Measurements from ENCODE around the gene ULBP1. TPM values are rescaled to one million over a fixed set of nuclear protein-coding genes. Genes with fewer than 3 reads are reported as not detected.
"Not testable (repeated sequence)": the region's sequence is repeated elsewhere in the genome, so short reads cannot be mapped to it uniquely, and the experiment has no call there.

The ULBP1 gene
- total RNA-seq, 1 donor from 2014 or later: 9.3 TPM

DNA sequence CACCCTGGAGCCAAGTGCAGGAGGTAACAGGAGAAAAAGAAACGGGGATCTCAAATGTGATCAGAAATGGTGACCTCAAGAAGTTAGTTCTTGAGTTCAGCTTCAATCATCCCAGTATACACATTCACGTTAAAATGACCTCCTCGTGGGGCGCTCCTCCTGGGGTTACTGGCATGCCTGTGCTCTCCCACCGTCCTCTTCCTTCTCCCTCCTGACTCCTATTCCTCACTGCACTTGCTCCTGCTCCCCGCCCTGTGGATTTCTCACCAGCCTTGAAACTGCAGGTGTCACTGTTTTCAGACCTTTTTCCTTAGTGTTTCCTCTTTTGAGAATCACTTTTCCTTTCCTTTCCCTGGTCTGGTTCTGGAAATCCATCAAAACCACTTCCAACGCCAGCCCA lies 17.1 kb upstream of the ULBP1 start:
- peaks cover 25% of the 10 kb centered on the region for H3K27me3 Mint-ChIP-seq (ENCODE audit: unreplicated experiment)
- DNase-seq: not testable (repeated sequence)

DNA sequence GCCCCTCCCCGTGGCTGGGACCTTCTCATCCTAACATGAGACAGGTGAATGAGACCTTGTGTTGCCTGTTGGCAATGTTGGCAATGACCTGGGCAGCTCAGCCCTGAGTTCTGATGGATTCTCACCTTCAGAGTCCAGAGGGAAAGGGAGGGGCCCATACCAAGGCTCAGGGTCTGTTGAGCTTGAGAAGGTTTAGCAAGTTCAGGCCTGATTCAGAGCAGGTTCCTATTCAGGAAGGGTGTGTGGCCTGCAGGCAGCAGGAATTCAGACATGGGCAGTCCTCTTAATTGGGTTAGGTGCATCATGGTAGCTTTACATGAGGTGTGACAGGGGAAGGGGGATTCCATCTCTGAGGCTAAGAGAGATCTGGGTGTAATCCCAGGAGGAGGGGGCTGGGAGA lies 16.2 kb upstream of the ULBP1 start:
- peaks cover 23% of the 10 kb centered on the region for H3K27me3 Mint-ChIP-seq (ENCODE audit: unreplicated experiment)
- H3K4me1 Mint-ChIP-seq (ENCODE audit: low read depth, unreplicated experiment); DNase-seq; H3K27ac Mint-ChIP-seq (ENCODE audit: unreplicated experiment); H3K9me3 Mint-ChIP-seq (ENCODE audit: unreplicated experiment); H3K4me3 Mint-ChIP-seq (ENCODE audit: unreplicated experiment); H3K36me3 Mint-ChIP-seq (ENCODE audit: unreplicated experiment): not testable (repeated sequence)

More for the DNA sequence above, 17.1 kb upstream of the ULBP1 start:
- H3K4me1 Mint-ChIP-seq (ENCODE audit: low read depth, unreplicated experiment); H3K9me3 Mint-ChIP-seq (ENCODE audit: unreplicated experiment); H3K27ac Mint-ChIP-seq (ENCODE audit: unreplicated experiment); H3K36me3 Mint-ChIP-seq (ENCODE audit: unreplicated experiment); H3K4me3 Mint-ChIP-seq (ENCODE audit: unreplicated experiment): not testable (repeated sequence)

DNA sequence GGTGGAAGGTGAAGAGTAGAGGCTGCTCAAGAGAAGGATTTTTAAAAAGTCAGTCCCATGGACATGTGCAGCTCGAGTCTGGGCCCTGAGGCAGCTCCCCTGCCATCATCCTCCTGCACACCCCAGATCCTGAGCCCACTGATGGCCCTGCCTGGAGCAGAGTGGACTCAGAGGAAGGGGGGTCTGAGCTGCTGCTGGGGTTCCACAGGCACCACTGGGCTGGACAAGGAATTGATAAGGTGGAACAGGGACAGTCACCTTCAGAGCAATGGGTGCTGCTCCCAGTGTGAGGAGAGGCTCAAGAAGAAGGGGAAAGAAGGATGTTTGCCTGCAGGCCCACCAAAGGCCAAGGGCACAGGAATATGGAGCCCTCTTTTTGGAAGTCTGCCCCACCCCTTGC lies 15.7 kb upstream of the ULBP1 start:
- peaks cover 22% of the 10 kb centered on the region for H3K27me3 Mint-ChIP-seq (ENCODE audit: unreplicated experiment)
- no peak overlapping the region for H3K27ac Mint-ChIP-seq (ENCODE audit: unreplicated experiment)

DNA sequence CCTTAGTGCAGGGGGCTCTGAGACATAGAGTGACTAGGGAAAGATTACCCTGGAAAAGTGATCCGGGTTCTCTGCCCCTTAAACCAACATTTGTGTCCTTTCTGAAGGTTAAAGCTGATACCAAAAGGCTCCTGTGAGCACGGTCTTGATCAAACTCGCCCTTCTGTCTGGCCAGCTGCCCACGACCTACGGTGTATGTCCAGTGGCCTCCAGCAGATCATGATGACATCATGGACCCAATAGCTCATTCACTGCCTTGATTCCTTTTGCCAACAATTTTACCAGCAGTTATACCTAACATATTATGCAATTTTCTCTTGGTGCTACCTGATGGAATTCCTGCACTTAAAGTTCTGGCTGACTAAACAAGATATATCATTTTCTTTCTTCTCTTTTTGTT lies 15.1 kb upstream of the ULBP1 start:
- H3K27ac Mint-ChIP-seq (ENCODE audit: unreplicated experiment): no peak overlapping the region
- no peak overlapping the region for H3K4me3 Mint-ChIP-seq (ENCODE audit: unreplicated experiment)
- H3K27me3 Mint-ChIP-seq (ENCODE audit: unreplicated experiment): peaks cover 22% of the 10 kb centered on the region
- H3K4me1 Mint-ChIP-seq (ENCODE audit: low read depth, unreplicated experiment): peaks cover 8% of the 10 kb centered on the region
- no peaks in the 10 kb centered on the region for H3K36me3 Mint-ChIP-seq (ENCODE audit: unreplicated experiment)
- TF ChIP-seq, protein P1, sequence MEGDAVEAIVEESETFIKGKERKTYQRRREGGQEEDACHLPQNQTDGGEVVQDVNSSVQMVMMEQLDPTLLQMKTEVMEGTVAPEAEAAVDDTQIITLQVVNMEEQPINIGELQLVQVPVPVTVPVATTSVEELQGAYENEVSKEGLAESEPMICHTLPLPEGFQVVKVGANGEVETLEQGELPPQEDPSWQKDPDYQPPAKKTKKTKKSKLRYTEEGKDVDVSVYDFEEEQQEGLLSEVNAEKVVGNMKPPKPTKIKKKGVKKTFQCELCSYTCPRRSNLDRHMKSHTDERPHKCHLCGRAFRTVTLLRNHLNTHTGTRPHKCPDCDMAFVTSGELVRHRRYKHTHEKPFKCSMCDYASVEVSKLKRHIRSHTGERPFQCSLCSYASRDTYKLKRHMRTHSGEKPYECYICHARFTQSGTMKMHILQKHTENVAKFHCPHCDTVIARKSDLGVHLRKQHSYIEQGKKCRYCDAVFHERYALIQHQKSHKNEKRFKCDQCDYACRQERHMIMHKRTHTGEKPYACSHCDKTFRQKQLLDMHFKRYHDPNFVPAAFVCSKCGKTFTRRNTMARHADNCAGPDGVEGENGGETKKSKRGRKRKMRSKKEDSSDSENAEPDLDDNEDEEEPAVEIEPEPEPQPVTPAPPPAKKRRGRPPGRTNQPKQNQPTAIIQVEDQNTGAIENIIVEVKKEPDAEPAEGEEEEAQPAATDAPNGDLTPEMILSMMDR (IDR thresholded peaks at IDR 0.05; ENCODE audit: partially characterized antibody, unreplicated experiment): no peak
- DNase-seq: no peak
- H3K9me3 Mint-ChIP-seq (ENCODE audit: unreplicated experiment): peaks cover 3% of the 10 kb centered on the region

More for the DNA sequence above, 15.7 kb upstream of the ULBP1 start:
- Mint-ChIP-seq H3K9me3 (ENCODE audit: unreplicated experiment) (peaks cover 3% of the 10 kb centered on the region), H3K4me3 (ENCODE audit: unreplicated experiment) (no peak overlapping the region), H3K4me1 (ENCODE audit: low read depth, unreplicated experiment) (peaks cover 8% of the 10 kb centered on the region), H3K36me3 (ENCODE audit: unreplicated experiment) (no peaks in the 10 kb centered on the region)
- TF ChIP-seq, protein P1 (IDR thresholded peaks at IDR 0.05; ENCODE audit: partially characterized antibody, unreplicated experiment): no peak
- no peak for DNase-seq

DNA sequence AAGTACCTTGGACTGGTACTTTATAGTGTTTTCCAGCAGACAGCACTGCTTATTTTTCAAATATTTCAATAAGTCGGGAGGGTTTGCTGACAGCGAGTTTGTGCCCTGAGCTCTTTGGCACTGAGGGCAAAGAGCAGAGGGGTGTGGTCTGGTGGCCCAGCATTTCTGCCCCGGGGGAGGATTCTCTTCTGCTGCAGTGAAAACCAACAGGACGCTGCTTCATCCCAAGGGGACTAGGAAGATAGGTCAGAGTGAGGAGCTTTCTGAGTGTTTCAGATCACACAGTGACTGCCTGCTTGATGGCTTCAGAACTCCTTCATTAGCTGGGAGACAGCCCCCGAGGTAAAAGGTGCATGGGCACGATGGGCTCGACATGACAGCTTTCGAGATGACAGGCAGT lies 13.3 kb upstream of the ULBP1 start:
- Mint-ChIP-seq H3K9me3 (ENCODE audit: unreplicated experiment) (peaks cover 3% of the 10 kb centered on the region), H3K4me1 (ENCODE audit: low read depth, unreplicated experiment) (peaks cover 10% of the 10 kb centered on the region), H3K4me3 (ENCODE audit: unreplicated experiment) (no peak overlapping the region), H3K27ac (ENCODE audit: unreplicated experiment) (no peak overlapping the region), H3K36me3 (ENCODE audit: unreplicated experiment) (no peaks in the 10 kb centered on the region), H3K27me3 (ENCODE audit: unreplicated experiment) (peaks cover 26% of the 10 kb centered on the region)
- TF ChIP-seq, protein P1 (IDR thresholded peaks at IDR 0.05; ENCODE audit: partially characterized antibody, unreplicated experiment): no peak
- no peak for DNase-seq

DNA sequence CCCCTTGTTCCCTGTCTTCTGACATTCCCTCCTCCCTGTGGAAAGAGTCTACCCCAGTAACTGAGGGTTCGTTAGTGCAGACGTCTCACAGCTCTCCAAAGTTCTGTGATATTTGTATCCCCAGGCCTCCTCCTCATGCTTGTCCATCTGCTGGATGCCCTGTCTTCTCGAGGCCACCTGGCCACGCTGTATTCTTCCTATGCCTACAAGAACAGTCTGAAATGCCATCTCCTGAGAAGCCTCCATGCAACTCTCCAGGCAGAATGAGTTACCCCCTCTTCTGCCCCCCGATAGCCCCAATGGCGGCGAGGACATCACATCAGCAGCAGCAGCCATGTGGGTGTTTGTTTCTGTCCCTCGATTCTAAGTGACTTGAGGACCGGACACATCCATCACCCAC lies 12.6 kb upstream of the ULBP1 start:
- H3K27ac Mint-ChIP-seq (ENCODE audit: unreplicated experiment): no peak overlapping the region
- no peak overlapping the region for H3K4me3 Mint-ChIP-seq (ENCODE audit: unreplicated experiment)
- TF ChIP-seq, protein P1 (IDR thresholded peaks at IDR 0.05; ENCODE audit: partially characterized antibody, unreplicated experiment): no peak
- peaks cover 10% of the 10 kb centered on the region for H3K4me1 Mint-ChIP-seq (ENCODE audit: low read depth, unreplicated experiment)
- H3K36me3 Mint-ChIP-seq (ENCODE audit: unreplicated experiment): no peaks in the 10 kb centered on the region
- peaks cover 27% of the 10 kb centered on the region for H3K27me3 Mint-ChIP-seq (ENCODE audit: unreplicated experiment)
- peaks cover 3% of the 10 kb centered on the region for H3K9me3 Mint-ChIP-seq (ENCODE audit: unreplicated experiment)
- no peak for DNase-seq
